HG03025 (cell line): ENCODE measurements around the gene ZNF396.
A peak's percentile ranks its signal among the peaks of the same experiment; 100 is the strongest.

ENCODE experiments used
- ATAC-seq: cut with Tn5 transposase; IDR thresholded peaks from one replicate; pipeline ENCODE4 v1.9.1; 2021; ENCODE audit warnings: mild to moderate bottlenecking, moderate library complexity; ENCODE audit not compliant: unreplicated experiment, low FRiP score

Gene ZNF396

DNA sequence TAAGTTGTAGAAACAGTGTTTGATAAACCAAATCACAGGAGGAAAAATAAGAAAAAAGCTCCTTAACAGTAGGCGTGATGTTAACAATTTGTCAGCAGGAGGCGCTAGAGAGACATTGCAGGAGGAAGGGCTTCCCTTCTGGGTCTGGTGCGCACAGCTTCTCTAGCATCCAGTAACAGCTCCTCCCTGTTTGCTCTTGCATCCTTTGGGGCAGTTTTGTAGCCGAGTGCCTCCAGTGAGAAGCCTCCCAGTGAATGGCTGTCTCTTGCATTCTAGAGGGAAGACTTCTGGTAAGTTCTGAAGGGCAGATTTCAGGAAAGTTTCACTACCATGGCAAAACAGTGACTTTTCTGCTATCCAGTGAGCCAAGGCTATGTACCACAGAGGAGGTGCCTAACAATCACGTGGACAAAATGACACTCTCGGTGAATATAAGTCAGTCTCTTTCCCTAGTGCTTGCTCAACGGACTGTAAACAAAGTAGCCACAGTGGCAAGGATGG is 9.5 kb upstream of the ZNF396 start:
- peak; percentile 55 for ATAC-seq

GRCh38 chr18:35383136-35383535 is 6.0 kb upstream of the ZNF396 start:
- no peak for ATAC-seq

DNA sequence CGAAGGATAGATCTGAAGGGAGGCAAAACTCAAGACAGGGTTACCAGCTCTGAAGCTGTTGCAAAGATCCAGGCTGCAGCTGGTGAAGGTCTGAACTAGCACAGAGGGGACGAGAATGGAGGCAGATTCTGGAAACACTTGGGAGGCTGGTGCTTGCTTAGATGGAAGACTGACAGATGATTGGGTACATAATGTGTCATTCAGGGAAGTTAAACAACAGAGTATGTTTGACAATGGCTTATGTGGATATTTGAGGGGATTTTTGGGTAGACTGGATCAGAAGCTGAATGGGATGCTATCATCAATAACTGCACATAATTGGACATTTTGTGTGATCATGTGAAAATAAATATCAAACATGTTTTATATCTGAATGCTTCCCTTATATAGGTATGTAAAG is 2.3 kb upstream of the ZNF396 start:
- no peak for ATAC-seq

DNA sequence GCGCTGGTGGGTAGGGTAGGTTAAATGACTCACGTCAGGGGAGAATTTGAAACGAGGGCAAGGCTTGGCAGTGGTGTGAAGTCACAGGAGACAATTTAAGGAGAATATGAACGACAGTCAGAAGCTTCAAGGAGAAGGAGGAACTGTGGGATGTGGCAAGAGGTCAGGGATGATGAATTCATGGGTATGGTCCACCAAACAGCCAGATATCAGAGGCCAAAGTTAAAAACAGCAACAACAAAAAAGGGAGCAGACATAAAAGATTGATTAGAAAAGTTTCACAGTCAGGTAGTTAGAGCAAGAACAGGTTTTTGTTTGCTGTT is 1.4 kb upstream of the ZNF396 start:
- ATAC-seq: no peak

DNA sequence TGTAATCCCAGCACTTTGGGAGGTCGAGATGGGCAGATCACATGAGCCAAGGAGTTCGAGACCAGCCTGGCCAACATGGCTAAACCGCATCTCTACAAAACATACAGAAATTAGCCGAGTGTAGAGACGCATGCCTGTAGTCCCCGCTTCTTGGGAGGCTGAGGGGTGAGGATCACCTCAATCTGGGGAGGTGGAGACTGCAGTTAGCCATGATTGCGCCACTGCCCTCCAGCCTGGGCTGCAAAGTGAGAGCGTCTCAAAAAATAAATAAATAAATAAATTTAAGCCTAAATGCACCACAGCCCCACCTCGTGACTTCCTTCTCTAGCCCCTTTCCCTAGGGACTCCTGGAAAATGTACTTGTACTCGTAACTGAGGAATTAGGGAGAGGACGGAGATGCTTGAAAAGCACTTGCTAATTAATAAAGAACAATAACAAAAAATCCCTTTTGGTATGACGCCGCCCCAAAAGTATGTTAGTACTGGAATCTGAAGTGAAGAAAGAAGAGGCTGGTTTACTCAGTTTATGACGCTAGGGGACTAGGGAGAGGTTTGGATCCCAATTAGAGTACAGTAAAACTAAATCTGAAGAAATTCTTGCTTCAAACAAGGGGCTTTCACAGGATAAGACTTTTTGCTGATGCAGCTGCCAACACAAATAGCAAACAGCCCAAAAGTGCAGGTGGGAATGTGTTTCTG is 887 bp upstream of the ZNF396 start:
- ATAC-seq: no peak

DNA sequence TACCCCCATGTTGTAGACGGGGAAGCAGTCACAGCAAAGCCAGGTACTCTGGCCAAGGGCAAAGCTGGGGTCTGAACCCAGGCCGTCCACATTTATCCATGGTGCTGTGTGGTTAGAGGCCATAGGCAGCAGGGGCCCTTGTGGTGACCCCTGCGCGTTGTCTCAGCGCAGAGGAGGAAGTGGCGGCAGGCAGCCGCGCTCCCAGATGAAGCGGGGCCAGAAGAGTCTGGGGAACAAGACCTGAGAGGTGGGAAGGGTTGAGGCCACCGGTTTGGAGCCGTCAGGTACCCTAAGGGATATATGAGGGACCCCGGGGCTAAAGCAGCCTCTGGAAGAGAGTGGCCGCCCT is 770 bp downstream of the ZNF396 start:
- peak; percentile 44 for ATAC-seq

DNA sequence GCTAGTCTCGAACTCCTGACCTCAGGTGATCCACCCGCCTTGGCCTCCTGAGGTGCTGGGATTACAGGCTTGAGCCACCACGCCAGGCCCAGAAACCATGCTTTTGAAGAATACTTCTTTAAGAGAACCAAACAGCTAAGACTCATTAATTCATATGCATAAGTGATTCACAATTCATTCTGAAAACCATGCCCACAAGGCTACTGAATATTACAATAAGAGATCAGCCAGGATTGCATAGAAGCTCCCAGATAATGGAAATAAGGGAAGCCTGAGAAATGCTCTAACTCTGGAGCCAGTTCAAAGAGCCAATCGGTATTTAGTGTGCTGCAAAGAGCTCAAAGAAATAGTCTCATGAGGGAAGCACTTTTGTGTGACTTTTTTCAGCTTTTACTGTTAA is 2.4 kb downstream of the ZNF396 start:
- no peak for ATAC-seq

DNA sequence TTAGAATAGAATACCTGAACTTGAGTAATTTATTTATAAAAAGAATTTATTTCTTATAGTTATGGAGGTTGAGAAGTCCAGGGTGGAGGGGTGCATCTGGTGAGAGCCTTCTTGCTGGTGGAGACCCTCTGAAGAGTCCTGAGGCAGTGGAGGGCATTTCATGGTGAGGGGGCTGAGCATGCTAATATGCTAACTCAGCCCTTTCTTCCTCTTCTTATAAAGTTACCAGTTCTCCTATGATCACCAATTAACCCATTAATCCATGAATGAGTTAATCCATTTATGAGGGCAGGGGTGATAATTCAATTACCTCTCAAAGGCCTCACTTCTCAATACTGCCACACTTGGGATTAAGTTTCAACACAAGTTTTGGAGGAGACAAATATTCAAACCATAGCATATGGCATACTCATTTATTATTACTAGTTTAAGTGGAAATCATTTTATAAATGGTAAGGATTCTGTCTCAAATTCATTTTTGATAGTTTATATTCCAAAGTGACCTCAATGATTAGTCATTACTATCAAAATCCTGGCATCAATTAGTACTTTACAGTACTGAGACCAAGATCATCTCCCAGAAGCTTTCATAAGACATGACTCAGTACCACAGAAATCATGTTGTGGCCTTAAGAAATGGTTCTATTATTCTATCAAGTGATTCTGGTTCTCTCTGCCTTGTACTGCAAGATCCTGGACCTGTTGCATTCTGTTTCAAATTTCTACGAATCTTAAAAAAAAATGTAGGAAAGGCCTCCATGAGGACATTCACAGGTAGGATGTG is 5.5 kb downstream of the ZNF396 start:
- ATAC-seq: no peak

GRCh38 chr18:35369126-35369525 is 8.0 kb downstream of the ZNF396 start:
- ATAC-seq: no peak

DNA sequence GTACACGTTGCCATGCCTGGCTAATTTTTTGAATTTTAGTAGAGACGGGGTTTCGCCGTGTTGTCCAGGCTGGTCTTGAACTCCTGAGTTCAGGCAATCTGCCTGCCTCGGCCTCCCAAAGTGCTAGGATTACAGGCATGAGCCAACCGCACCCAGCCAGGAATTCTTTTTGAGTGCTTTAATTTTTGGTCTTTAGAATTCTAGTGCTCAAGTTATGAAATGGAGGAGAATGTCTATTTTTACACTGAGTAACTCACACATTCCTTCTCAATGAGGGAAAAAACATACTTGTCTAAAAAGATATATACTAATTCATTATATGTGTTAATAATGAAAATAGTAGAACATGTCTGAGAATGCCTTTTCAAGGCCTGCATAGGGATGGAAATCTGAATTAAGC is 8.5 kb downstream of the ZNF396 start:
- ATAC-seq: no peak

DNA sequence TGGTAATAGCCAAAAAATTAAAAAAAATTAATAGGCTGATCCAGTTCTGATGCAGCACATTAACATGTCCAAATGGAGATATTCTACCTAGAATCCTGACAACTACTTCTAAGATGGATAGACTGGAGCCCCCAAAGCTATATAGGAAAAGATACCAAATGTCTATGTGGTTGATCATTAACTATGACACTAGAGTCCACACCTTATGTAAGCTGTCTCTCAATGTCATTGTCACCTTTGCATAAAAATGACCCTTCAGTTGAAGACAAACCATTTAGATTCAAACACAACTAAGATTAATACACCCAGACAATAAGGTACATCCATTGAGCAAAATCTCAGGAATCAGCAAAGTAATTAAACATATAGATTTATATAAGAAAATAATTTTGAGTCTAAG is 14.6 kb downstream of the ZNF396 start:
- ATAC-seq: no peak

GRCh38 chr18:35361570-35362321 is 15.4 kb downstream of the ZNF396 start:
- no peak for ATAC-seq

DNA sequence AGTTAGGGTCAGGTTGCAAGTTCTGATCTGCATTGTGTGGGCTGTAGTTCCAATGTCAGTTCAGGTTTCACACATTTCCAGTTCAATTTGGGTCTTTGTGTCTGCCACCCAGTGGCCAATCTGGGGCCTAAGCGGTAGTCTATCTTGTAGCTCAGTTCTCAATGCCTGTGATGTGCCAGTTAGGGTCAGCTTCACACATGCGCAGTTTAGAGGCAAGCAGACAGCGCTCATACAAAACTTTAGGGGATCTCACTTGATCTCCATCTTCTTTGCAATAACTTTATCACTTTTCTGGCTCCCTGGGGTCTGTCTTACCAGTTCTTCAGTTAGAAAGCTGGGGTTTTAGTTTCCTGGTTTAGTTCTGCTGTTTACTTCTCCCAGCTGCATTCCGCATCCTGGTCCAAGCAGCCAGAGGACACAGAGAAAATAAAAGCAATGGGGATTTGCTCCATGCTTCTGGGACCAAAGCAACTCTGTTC is 22.0 kb downstream of the ZNF396 start:
- peak; percentile 99 for ATAC-seq

DNA sequence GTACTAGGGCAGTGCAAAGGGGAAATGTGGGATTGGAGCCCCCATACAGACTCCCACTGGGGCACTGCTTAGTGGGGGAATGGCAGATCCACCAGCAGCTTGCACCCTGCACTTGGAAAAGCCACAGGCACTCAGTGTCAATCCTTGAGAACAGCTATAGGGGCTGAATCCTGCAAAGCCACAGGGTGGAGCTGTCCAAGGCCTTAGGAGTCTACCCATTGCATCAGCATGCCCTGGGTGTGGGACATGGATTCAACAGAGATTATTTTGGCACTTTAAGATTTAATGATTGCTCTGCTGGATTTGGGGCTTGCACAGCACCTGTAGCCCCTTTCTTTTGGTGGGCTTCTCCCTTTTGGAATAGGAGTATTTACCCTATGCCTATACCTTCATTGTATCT is 24.4 kb downstream of the ZNF396 start:
- no peak for ATAC-seq

DNA sequence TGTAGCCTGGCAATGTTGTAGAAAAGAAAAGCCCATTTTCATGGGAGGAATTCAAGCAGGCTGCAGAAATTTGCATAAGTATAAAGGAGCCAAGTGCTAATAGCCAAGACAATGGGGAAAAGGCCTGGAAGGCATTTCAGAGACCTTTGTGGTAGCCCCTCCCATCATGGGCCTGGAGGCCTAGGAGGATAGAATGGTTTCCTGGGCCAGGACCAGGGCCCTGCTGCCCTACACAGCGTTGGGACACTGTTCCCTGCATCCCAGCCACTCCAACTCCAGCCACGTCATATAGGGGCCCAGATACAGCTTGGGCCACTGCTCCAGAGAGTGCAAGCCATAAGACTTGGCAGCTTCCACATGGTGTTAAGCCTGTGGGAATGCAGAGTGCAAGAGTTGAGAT is 24.9 kb downstream of the ZNF396 start:
- no peak for ATAC-seq

DNA sequence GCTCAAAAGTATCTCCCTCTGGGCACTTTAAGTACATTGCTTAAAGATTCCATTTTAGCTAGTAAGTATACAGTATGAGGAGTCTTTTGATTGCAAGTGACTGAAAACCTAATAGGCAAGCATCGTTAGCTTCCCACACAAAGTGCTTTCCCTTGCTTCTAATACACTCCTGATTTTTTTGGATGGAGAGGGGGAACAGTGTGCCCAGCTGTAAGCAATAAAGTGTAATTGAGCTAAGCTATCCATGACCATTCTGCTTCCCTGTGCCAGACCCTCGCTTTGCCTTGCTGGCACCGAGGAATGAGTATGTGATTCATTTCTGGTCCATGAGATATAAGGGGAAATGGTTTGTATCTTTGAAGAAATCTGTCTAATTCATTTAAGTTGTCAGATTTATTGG is 29.1 kb downstream of the ZNF396 start:
- ATAC-seq: no peak

DNA sequence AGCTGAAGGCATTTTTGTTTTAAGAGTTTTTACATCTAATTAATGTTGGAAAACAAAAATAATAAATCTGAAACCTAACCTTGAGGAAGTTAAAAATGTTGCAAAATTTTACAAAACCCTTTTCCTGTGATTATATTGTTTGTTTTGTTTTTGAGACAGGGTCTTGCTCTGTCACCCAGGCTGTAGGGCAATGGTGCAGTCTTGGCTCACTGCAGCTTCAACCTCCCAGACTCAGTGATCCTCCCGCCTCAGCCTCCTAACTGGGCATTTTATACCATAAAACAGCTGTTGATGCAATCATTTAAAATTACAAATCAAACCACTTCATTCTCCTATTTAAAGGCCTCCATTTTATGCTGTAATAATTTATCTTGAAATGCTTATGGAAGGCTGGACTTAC is 31.2 kb downstream of the ZNF396 start:
- no peak for ATAC-seq

DNA sequence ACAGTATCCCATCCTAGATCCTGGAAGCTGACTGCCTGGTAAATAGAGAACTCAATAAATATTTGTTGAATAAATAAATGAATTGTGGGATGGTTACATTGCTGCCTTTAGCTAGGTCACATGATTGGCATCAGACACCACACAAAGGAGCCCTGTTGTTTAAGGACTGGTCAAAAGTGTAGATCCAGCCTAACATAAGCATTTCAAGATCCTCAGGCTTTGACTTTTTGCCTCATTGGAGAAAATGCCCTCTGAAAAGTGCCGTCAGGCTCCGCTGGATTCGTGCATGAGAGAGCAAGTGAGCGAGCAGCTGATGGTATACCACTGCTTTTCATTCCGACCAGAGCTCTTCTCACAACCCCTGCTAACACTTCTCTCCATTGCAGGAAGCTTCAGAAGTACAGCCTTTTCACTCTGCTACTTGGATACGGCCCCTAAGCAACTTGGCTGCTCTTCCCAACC is 31.6 kb downstream of the ZNF396 start:
- ATAC-seq: no peak

DNA sequence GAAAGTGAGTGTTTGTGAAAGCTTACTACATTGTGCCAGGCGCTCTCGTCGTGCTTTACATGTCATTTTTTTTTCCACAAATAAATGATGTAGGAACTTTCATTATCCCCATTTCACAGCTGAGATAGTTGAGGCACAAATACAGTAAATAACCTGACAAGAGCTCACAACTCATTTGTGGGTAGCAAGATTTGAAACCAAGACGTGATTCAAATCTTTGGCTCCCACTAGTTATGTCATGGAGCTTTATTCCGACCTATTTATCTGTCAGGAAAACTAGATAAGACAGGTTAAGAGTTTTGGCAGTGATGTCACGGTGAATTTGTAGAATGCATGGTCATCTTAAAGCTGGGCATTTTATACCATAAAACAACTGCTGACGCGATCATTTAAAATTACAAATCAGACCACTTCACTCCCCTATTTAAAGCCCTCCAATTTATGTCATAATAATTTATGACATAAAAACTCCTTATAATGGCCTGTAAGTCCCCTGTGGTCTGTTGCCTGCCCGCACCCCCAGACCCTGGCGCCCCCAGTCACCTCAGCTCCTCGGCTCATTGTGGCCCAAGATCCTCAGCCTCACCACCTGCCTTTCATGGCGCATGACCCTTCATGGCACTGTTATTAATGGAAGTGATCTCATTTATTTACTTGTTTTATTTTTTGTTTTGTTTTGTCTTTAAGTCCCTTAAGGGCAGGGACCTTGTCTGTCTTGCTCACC is 32.2 kb downstream of the ZNF396 start:
- no peak for ATAC-seq

DNA sequence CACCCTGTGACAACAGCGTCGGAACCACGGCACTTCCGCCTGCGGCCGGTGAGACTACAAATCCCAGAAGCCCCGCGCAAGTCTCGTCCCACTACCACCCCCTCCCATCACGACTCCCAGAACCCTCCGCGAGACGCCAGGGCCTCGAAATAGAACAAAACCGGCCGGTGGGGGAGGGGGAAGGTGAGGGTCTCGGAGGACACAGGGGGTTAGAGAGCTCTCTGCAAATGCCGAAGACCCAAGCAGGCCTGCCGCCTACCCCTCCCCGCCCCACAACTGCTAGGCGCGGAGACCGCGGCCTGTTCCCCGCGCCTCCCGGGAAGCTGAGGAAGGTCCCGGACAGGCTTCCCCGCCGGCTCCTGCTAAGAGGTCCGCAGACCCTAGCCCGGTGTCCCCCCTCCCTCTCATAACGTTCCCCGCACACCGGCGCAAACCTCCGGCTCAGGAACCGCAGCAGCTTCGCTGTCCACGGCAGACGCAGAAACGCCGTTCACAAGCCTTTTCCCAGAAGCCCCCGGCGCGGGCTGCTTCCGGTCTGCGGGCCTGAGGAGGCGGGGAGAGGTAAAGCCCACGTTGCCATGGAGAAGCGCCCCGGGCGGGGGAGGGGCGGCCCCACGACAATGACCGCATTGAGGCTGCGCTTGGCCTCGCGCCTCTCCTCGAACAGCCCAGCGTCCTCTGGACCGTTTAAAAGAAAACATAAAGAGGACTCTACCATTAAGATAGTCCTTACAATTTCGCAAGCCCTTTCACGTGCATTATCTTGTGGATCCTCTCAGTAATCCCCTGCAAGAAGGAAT is 33.0 kb downstream of the ZNF396 start, which contains the start of gene ZNF24:
TSS of gene ZNF24 (minus strand) at position 485 of the 800 bp plus-strand sequence. CDS start 3,770 bp downstream, outside the sequence.
- ATAC-seq: peak; percentile 97
